ENCODE data around the gene PRKAG2.

Gene PRKAG2

DNA sequence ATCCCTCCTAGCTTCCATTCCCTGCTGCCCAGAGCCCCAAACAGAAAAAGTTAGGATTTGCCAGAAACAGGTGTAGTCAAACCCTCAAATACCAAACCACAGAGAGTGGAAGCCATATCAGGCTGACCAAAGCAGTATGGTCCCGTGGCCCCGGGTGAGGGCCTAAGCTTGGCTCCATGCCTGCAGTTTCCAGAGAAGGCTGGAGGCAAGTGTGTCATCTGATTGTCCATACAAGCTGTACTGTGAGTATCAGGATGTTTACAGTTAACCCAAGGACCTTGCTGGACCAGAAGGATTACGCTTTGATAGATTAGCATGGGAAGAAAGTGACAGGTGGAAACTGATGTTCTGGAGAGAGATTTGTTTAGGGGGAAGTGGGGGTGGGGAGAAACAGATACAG is 96.3 kb downstream of the PRKAG2 start:
- TF ChIP-seq, protein P1, sequence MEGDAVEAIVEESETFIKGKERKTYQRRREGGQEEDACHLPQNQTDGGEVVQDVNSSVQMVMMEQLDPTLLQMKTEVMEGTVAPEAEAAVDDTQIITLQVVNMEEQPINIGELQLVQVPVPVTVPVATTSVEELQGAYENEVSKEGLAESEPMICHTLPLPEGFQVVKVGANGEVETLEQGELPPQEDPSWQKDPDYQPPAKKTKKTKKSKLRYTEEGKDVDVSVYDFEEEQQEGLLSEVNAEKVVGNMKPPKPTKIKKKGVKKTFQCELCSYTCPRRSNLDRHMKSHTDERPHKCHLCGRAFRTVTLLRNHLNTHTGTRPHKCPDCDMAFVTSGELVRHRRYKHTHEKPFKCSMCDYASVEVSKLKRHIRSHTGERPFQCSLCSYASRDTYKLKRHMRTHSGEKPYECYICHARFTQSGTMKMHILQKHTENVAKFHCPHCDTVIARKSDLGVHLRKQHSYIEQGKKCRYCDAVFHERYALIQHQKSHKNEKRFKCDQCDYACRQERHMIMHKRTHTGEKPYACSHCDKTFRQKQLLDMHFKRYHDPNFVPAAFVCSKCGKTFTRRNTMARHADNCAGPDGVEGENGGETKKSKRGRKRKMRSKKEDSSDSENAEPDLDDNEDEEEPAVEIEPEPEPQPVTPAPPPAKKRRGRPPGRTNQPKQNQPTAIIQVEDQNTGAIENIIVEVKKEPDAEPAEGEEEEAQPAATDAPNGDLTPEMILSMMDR (IDR thresholded peaks at IDR 0.05; ENCODE audit: low read depth, low read length, missing control alignments), result no peak
- in situ Hi-C loops (cut with HindIII; ENCODE audit: low sequenced_read_pairs), result no loop called here
- no peak for DNase-seq (ENCODE audit: low read depth)
- no peak overlapping the region for H3K4me3 ChIP-seq (ENCODE audit: low read depth, low read length)

DNA sequence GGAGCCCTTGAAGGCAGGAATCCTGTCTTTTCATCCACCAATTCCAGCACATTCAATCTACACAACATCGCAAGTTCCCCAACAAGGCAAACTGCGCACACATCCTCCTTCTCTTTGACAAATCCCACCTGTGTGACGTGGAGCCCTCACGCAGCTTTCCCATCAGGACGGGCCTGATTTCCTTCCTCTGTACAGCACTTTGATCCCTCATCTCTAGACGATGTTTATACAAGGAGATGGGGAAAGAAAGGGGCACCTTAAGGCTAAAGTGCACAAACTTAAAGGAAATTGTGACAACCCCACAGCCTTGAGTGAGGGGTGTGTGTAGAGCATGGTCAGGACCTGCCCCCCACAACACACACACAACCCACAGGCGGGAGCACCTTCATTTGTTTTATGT is 97.2 kb downstream of the PRKAG2 start:
- DNase-seq (ENCODE audit: low read depth), result no peak
- in situ Hi-C loops (cut with HindIII; ENCODE audit: low sequenced_read_pairs), result no loop called here
- TF ChIP-seq, protein P1 (IDR thresholded peaks at IDR 0.05; ENCODE audit: low read depth, low read length, missing control alignments), result no peak
- no peak overlapping the region for H3K4me3 ChIP-seq (ENCODE audit: low read depth, low read length)

DNA sequence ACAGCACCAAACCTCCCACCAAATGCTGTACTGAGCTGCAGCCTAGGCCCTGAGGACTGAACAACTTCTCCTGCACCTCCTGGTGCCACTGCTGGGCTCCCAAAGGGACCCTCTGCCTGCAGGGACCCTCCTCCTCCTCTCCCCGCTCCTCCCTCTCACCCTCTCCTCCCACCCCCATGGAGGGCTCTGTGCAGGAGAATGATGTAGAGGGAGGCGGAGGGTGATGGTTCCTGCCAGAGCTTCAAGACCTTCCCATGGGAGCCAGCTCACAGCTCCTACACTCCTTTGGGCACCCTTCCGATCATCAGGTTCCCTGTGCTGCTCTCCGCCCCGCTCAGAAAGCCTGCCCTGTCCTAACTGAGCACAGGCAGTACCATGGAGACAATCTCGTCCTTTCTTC is 97.7 kb downstream of the PRKAG2 start:
- no peak overlapping the region for H3K4me3 ChIP-seq (ENCODE audit: low read depth, low read length)
- TF ChIP-seq, protein P1 (IDR thresholded peaks at IDR 0.05; ENCODE audit: low read depth, low read length, missing control alignments), result no peak
- in situ Hi-C loops (cut with HindIII; ENCODE audit: low sequenced_read_pairs), result no loop called here
- no peak for DNase-seq (ENCODE audit: low read depth)

DNA sequence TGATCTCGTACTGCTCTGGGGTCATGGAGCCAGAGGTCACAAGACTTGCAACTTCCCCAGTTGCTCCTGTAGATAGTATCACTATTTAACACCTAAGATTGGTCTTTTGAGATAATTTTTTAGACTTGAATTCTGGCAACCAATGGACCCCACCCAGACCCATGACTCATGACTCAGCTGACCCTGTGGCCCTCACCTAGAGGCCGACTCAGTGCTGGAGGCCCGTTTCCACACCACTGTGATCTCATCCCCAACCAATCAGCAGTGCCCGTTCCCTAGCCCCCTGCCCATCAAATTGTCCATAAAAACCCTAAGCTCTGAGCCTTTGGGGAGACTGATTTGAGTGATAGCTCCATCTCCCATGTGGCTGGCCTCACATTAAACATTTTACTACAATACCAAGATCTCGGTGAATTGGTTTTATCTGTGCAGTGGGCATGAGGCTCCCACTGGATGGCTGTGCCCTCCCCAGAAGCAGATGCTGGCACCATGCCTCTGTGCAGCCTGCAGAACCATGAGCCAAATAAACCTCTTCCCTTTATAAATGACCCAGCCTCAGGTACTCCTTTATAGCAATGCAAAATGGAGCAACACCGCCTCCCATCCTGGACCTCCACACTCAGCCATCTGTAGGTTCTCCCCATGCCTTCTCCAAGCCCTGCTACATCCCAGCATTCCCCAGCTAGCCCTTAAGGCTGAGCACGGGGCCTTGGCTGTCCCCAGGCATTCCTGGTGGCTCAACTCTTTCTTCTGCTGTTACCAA is 98.8 kb downstream of the PRKAG2 start:
- DNase-seq (ENCODE audit: low read depth), result no peak
- in situ Hi-C loops (cut with HindIII; ENCODE audit: low sequenced_read_pairs), result no loop called here
- H3K4me3 ChIP-seq (ENCODE audit: low read depth, low read length), result no peak overlapping the region
- TF ChIP-seq, protein P1 (IDR thresholded peaks at IDR 0.05; ENCODE audit: low read depth, low read length, missing control alignments), result no peak

DNA sequence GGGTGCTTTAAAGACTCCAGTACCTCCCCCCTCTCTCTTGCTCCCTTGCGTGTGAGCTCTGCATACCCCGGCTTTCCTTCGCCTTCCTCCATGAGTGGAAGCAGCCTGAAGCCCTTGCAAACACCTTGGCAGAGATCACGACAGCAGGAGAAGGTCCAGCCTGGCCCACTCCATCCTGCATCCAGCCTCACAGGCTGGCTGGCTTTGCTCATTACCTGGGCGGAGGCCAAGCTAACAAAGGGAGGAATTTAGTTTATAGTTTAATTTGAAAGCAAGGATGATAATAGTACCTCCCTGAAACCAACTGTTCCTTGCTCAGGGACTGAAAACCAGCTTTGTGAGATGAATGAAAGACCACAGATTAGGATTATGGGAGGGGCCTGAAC is 99.4 kb downstream of the PRKAG2 start:
- no peak for DNase-seq (ENCODE audit: low read depth)
- H3K4me3 ChIP-seq (ENCODE audit: low read depth, low read length), result no peak overlapping the region
- in situ Hi-C loops (cut with HindIII; ENCODE audit: low sequenced_read_pairs), result no loop called here
- TF ChIP-seq, protein P1 (IDR thresholded peaks at IDR 0.05; ENCODE audit: low read depth, low read length, missing control alignments), result no peak

DNA sequence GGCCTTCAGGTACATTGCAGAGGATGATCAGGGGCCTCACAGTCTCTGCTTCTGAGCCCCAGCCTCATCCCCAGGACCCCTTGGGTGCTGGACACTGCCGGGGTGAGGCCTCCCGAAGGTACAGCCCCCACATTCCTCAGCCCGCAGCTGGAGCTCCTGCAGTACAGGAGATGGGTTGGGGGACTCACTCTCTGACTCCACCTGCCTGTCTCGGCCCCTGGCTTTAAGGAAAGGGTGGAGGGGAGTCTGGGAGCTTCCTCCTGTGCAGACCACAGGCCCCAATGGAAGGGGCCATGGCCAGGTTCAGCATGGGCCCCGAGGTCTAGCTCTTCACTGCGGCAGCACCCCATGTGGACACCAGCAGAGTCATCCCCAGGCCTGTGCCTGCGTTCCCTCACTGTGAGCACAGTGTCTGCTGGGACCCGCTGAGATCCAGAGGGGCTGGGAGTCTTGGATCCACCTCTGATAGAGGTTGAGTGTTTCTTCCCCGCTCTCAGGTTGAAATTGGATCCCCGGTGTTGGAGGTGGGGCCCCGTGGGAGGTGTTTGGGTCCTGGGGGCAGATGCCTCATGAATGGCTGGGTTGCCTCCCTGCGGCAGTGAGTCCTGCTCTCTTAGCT is 99.9 kb downstream of the PRKAG2 start:
- TF ChIP-seq, protein P1 (IDR thresholded peaks at IDR 0.05; ENCODE audit: low read depth, low read length, missing control alignments), result no peak
- H3K4me3 ChIP-seq (ENCODE audit: low read depth, low read length), result no peak overlapping the region
- in situ Hi-C loops (cut with HindIII; ENCODE audit: low sequenced_read_pairs), result no loop called here
- no peak for DNase-seq (ENCODE audit: low read depth)
